Upper lobe of right lung (tissue), 1 donor: Measurements from ENCODE around the gene RANGAP1. TPM values are rescaled to one million over a fixed set of nuclear protein-coding genes. Genes with fewer than 3 reads are reported as not detected.

Experiments used
- ATAC-seq: fragments of 200-7000 bp; cut with Tn5 transposase; one replicate; pipeline ENCODE4 v1.9.1; 2020; ENCODE audit warnings: mild to moderate bottlenecking, moderate library complexity
- DNase-seq: peaks from one replicate; pipeline ENCODE4 v3.0.0-alpha.2; 2020
- H3K27ac ChIP-seq: fragments of 200-600 bp; one replicate; pipeline ENCODE4 v1.8.0; 2022
- H3K27me3 ChIP-seq: fragments of 200-600 bp; one replicate; pipeline ENCODE4 v1.8.0; 2022; ENCODE audit warnings: mild to moderate bottlenecking
- H3K36me3 ChIP-seq: fragments of 200-600 bp; one replicate; pipeline ENCODE4 v1.8.0; 2022
- H3K4me1 ChIP-seq: fragments of 200-600 bp; one replicate; pipeline ENCODE4 v1.8.0; 2022
- H3K4me3 ChIP-seq: fragments of 200-600 bp; one replicate; pipeline ENCODE4 v1.8.0; 2022; ENCODE audit warnings: mild to moderate bottlenecking
- H3K9me3 ChIP-seq: fragments of 200-600 bp; one replicate; pipeline ENCODE4 v1.8.0; 2022
- intact Hi-C: fragments of 100-400 bp; cut with DNase I; formaldehyde crosslinking; loops from one replicate; pipeline ENCODE4 v1.11.0; 2022
- total RNA-seq: library from RNA; stranded (reverse); fragmentation: NEBNext Ultra II Directional; extraction: Animal tissue kit (Norgen Biotek cat#: 25700); gene quantifications from one replicate; pipeline ENCODE4 v1.2.1, GENCODE V29; 2021
- TF ChIP-seq, protein P1 (sequence below): fragments of 200-600 bp; IDR thresholded peaks from one replicate; pipeline ENCODE4 v1.8.0; 2022; ENCODE audit warnings: antibody characterized with exemption
- donor health status: DM: no; HTN: yes; CAD: no; lungs with severe emphysema.

The RANGAP1 gene
- total RNA-seq, 1 donor from 2014 or later, result 48.0 TPM

DNA sequence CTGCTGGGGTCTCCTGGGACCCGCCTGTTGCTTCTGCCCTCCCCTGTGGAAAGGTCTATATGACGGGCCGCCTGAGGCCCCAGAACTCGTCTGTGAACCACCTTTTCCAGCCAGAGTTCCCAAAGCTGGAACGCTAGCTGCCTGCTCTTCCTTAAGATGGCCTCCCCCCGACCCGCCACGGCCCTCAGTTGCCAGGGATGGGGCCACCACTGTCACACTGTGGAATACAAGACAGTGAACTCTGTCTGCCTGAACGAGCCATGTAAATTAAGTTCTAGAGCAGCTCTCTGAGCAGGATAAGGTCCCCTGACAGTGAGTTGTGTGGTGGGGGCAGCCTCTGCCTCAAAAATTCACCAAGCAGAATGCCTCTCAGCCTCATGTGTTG is 55.6 kb downstream of the RANGAP1 start:
- no peak overlapping the region for H3K27ac ChIP-seq
- no peak for DNase-seq
- peaks cover 41% of the 10 kb centered on the region for H3K36me3 ChIP-seq
- no peaks in the 10 kb centered on the region for H3K9me3 ChIP-seq
- TF ChIP-seq, protein P1, sequence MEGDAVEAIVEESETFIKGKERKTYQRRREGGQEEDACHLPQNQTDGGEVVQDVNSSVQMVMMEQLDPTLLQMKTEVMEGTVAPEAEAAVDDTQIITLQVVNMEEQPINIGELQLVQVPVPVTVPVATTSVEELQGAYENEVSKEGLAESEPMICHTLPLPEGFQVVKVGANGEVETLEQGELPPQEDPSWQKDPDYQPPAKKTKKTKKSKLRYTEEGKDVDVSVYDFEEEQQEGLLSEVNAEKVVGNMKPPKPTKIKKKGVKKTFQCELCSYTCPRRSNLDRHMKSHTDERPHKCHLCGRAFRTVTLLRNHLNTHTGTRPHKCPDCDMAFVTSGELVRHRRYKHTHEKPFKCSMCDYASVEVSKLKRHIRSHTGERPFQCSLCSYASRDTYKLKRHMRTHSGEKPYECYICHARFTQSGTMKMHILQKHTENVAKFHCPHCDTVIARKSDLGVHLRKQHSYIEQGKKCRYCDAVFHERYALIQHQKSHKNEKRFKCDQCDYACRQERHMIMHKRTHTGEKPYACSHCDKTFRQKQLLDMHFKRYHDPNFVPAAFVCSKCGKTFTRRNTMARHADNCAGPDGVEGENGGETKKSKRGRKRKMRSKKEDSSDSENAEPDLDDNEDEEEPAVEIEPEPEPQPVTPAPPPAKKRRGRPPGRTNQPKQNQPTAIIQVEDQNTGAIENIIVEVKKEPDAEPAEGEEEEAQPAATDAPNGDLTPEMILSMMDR, result no peak
- no peaks in the 10 kb centered on the region for H3K4me1 ChIP-seq
- no peak overlapping the region for H3K4me3 ChIP-seq
- H3K27me3 ChIP-seq, result no peaks in the 10 kb centered on the region
- no peak for ATAC-seq
- intact Hi-C loops, result no loop called here

DNA sequence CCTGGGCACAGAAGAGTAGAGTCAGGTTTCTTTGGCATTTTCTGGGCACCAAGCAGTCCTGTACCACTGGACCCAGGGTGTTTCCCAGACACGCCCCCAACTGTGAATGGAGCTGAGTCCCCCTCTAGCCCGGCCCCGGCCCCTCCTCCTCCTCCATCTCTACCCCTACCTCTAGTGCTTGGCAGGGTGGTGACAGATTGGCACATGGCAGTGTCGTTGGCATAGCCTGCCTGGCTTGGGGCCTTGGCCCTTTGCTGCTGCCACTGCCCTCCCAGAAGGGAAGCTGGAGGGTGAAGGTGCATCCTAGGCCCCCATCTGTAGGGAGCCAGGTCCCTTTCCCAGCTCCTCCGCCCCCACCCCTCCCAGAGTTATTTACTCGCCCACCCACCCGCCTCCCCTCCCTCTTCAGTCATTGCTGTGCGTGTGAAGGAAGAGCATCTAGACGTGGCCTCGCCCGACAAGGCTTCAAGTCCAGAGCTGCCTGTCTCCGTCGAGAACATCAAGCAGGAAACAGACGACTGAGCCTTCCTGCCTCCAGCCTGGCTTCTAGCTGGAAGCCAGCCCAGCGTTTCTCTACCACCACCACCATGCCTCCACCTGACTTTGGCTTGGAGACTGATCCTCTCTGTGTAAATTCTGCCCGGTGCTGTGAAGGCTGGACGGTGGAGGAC is 56.1 kb downstream of the RANGAP1 start:
- H3K36me3 ChIP-seq, result peaks cover 46% of the 10 kb centered on the region

GRCh38 chr22:41229215-41229614 is 56.8 kb downstream of the RANGAP1 start:
- TF ChIP-seq, protein P1, result no peak
- intact Hi-C loops, result no loop called here
- DNase-seq (no peak), ATAC-seq (no peak)
- Histone ChIP-seq H3K9me3 (no peaks in the 10 kb centered on the region), H3K4me1 (no peaks in the 10 kb centered on the region), H3K27ac (no peak overlapping the region), H3K4me3 (no peak overlapping the region), H3K36me3 (peaks cover 53% of the 10 kb centered on the region), H3K27me3 (no peaks in the 10 kb centered on the region)

More for the DNA sequence above, 56.1 kb downstream of the RANGAP1 start:
- DNase-seq, result no peak
- Histone ChIP-seq H3K27me3 (no peaks in the 10 kb centered on the region), H3K27ac (no peak overlapping the region), H3K9me3 (no peaks in the 10 kb centered on the region), H3K4me3 (no peak overlapping the region), H3K4me1 (no peaks in the 10 kb centered on the region)
- intact Hi-C loops, result no loop called here
- TF ChIP-seq, protein P1, result no peak
- no peak for ATAC-seq

GRCh38 chr22:41226723-41227655 is 59.0 kb downstream of the RANGAP1 start:
- Histone ChIP-seq H3K27me3 (no peaks in the 10 kb centered on the region), H3K36me3 (peaks cover 75% of the 10 kb centered on the region), H3K4me1 (no peaks in the 10 kb centered on the region), H3K9me3 (no peaks in the 10 kb centered on the region), H3K4me3 (no peak overlapping the region), H3K27ac (no peak overlapping the region)
- no peak for DNase-seq
- TF ChIP-seq, protein P1, result no peak
- intact Hi-C loops, result no loop called here
- ATAC-seq, result peak; percentile 67

DNA sequence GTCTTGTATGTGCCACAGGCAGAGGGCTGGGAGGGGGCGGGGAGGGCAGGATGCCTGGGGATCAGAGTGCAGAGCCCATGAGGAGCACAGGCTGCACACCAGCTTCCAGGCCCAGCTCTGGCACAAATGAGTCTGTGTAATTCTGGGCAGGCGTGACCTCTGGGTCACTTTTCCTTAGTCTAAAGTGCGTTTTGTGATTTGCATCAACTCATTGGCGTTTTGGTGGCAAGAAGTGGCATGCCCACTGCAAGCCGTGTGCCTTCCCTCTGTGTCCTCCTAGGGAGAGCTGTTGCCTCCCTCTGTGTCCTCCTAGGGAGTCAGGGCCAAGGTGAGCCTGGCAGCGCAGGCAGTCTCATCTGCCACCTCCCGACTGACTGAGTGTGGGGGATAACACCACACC is 62.5 kb downstream of the RANGAP1 start:
- intact Hi-C loops, result no loop called here
- Histone ChIP-seq H3K27ac (no peak overlapping the region), H3K36me3 (peaks cover 87% of the 10 kb centered on the region), H3K4me1 (peaks cover 1% of the 10 kb centered on the region), H3K9me3 (no peaks in the 10 kb centered on the region), H3K4me3 (no peak overlapping the region), H3K27me3 (no peaks in the 10 kb centered on the region)
- ATAC-seq (no peak), DNase-seq (no peak)
- TF ChIP-seq, protein P1, result no peak
